H9 (cell line): ENCODE data around the gene LRCH4. TPM values are rescaled to one million over a fixed set of nuclear protein-coding genes. Genes with fewer than 3 reads are reported as not detected.

Experiments used
- DNase-seq: peaks from one replicate; pipeline ENCODE4 v3.0.0-alpha.2; 2017
- H2AFZ ChIP-seq: one replicate; pipeline ENCODE4 v1.6.1; 2013; ENCODE audit warnings: mild to moderate bottlenecking, low read length, control low read depth, moderate library complexity
- H2AK5ac ChIP-seq: 2 replicates; pipeline ENCODE4 v1.6.1; 2013; ENCODE audit warnings: low read length, control low read depth, mixed read lengths; ENCODE audit not compliant: insufficient read length
- H2BK120ac ChIP-seq: one replicate; pipeline ENCODE4 v1.6.1; 2013; ENCODE audit warnings: low read depth, mild to moderate bottlenecking, low read length, control low read depth, inconsistent platforms; ENCODE audit not compliant: poor library complexity, severe bottlenecking
- H2BK12ac ChIP-seq: 2 replicates; pipeline ENCODE4 v1.6.1; 2013; ENCODE audit warnings: low read length, control low read depth, mixed read lengths, low read depth; ENCODE audit not compliant: insufficient read length
- H2BK15ac ChIP-seq: 2 replicates; pipeline ENCODE4 v1.6.1; 2013; ENCODE audit warnings: low read depth, low read length, control low read depth
- H2BK20ac ChIP-seq: one replicate; pipeline ENCODE4 v1.6.1; 2013; ENCODE audit warnings: low read depth, mild to moderate bottlenecking, low read length, control low read depth, inconsistent platforms; ENCODE audit not compliant: poor library complexity, severe bottlenecking
- H2BK5ac ChIP-seq: 2 replicates; pipeline ENCODE4 v1.6.1; 2013; ENCODE audit warnings: low read length, control low read depth, mixed read lengths; ENCODE audit not compliant: insufficient read length
- H3K14ac ChIP-seq: 2 replicates; pipeline ENCODE4 v1.6.1; 2013; ENCODE audit warnings: low read length, control low read depth; ENCODE audit not compliant: insufficient read depth
- H3K18ac ChIP-seq: 2 replicates; pipeline ENCODE4 v1.6.1; 2013; ENCODE audit warnings: low read depth, mild to moderate bottlenecking, mixed read lengths, low read length, control low read depth; ENCODE audit not compliant: insufficient read length
- H3K23ac ChIP-seq: 2 replicates; pipeline ENCODE4 v1.6.1; 2013; ENCODE audit warnings: low read length, control low read depth, mixed read lengths, low read depth; ENCODE audit not compliant: insufficient read length
- H3K23me2 ChIP-seq: 2 replicates; pipeline ENCODE4 v1.6.1; 2013; ENCODE audit warnings: low read depth, mild to moderate bottlenecking, mixed read lengths, low read length, control low read depth; ENCODE audit not compliant: insufficient read length, poor library complexity, severe bottlenecking
- H3K27ac ChIP-seq: 2 replicates; pipeline ENCODE4 v1.5.1; 2013; ENCODE audit warnings: low read length, control low read depth, mixed read lengths, low read depth; ENCODE audit not compliant: insufficient read length
- H3K27me3 ChIP-seq: 2 replicates; pipeline ENCODE4 v1.6.1; 2013; ENCODE audit warnings: low read length, control low read depth, inconsistent platforms; ENCODE audit not compliant: insufficient read depth
- H3K4ac ChIP-seq: 2 replicates; pipeline ENCODE4 v1.6.1; 2013; ENCODE audit warnings: low read depth, mild to moderate bottlenecking, control low read depth, inconsistent platforms, low read length, moderate library complexity
- H3K4me1 ChIP-seq: 2 replicates; pipeline ENCODE4 v1.6.1; 2013; ENCODE audit warnings: low read length, control low read depth, inconsistent platforms; ENCODE audit not compliant: insufficient read depth
- H3K4me2 ChIP-seq: 2 replicates; pipeline ENCODE4 v1.6.1; 2013; ENCODE audit warnings: low read length, control low read depth, mixed read lengths; ENCODE audit not compliant: insufficient read length, insufficient read depth
- H3K56ac ChIP-seq: 2 replicates; pipeline ENCODE4 v1.6.1; 2013; ENCODE audit warnings: low read depth, mild to moderate bottlenecking, mixed read lengths, low read length, control low read depth; ENCODE audit not compliant: insufficient read length
- H3K79me1 ChIP-seq: 2 replicates; pipeline ENCODE4 v1.6.1; 2013; ENCODE audit warnings: low read depth, mild to moderate bottlenecking, moderate library complexity, low read length, control low read depth, inconsistent platforms; ENCODE audit not compliant: insufficient read depth, poor library complexity, severe bottlenecking
- H3K79me2 ChIP-seq: 2 replicates; pipeline ENCODE4 v1.6.1; 2013; ENCODE audit warnings: low read length, control low read depth, inconsistent platforms; ENCODE audit not compliant: insufficient read depth
- H3K9ac ChIP-seq: 2 replicates; pipeline ENCODE4 v1.6.1; 2013; ENCODE audit warnings: low read length, control low read depth, mixed read lengths; ENCODE audit not compliant: insufficient read length; ENCODE audit errors: extremely low read depth
- H3K9me3 ChIP-seq: one replicate; pipeline ENCODE4 v1.6.1; 2013; ENCODE audit warnings: low read depth, low read length, inconsistent platforms; ENCODE audit not compliant: control insufficient read depth
- H3T11ph ChIP-seq: one replicate; pipeline ENCODE4 v1.6.1; 2013; ENCODE audit warnings: mild to moderate bottlenecking, low read length, control low read depth, inconsistent platforms
- H4K20me1 ChIP-seq: one replicate; pipeline ENCODE4 v1.6.1; 2013; ENCODE audit not compliant: control insufficient read depth, insufficient read length, insufficient read depth
- H4K5ac ChIP-seq: 2 replicates; pipeline ENCODE4 v1.6.1; 2013; ENCODE audit warnings: low read depth, mild to moderate bottlenecking, mixed read lengths, low read length, control low read depth; ENCODE audit not compliant: insufficient read length
- H4K8ac ChIP-seq: replicated peaks from 2 replicates; pipeline ENCODE4 v1.6.1; 2013; ENCODE audit warnings: low read length, control low read depth, mixed read lengths, low read depth; ENCODE audit not compliant: insufficient read length
- H4K91ac ChIP-seq: 2 replicates; pipeline ENCODE4 v1.6.1; 2013; ENCODE audit warnings: low read depth, mild to moderate bottlenecking, moderate library complexity, mixed read lengths, low read length, control low read depth; ENCODE audit not compliant: insufficient read length
- H3K27ac Mint-ChIP-seq, 3 experiments: 2 replicates in 2 of 3; 3 replicates in 1 of 3; pipeline ENCODE4 v1.8.0; 2020 to 2021; ENCODE audit warnings: mixed read lengths in 3 of 3, mild to moderate bottlenecking in 1 of 3, moderate library complexity in 1 of 3
- H3K27me3 Mint-ChIP-seq: 2 replicates; pipeline ENCODE4 v1.8.0; 2021; ENCODE audit warnings: low read depth, mild to moderate bottlenecking, moderate library complexity, mixed read lengths
- H3K36me3 Mint-ChIP-seq, 3 experiments: 2 replicates in 2 of 3; 3 replicates in 1 of 3; pipeline ENCODE4 v1.8.0; 2020 to 2021; ENCODE audit warnings: low read depth in 3 of 3, mixed read lengths in 3 of 3; ENCODE audit not compliant: insufficient read depth in 1 of 3
- H3K4me1 Mint-ChIP-seq, 2 experiments: 2 replicates each; pipeline ENCODE4 v1.8.0; 2020; ENCODE audit warnings: mixed read lengths in 2 of 2
- H3K4me3 Mint-ChIP-seq, 2 experiments: 2 replicates in 1 of 2; 3 replicates in 1 of 2; pipeline ENCODE4 v1.8.0; 2020 to 2021; ENCODE audit warnings: mild to moderate bottlenecking in 2 of 2, mixed read lengths in 2 of 2, moderate library complexity in 1 of 2
- H3K9me3 Mint-ChIP-seq, 2 experiments: 2 replicates in 1 of 2; 3 replicates in 1 of 2; pipeline ENCODE4 v1.8.0; 2020; ENCODE audit warnings: mild to moderate bottlenecking in 2 of 2, mixed read lengths in 2 of 2, moderate library complexity in 1 of 2
- WGBS: extraction: QIAGEN DNeasy Blood & Tissue Kit; methylation state at CpG from one replicate; pipeline ENCODE4 v1.1.7; 2013; ENCODE audit warnings: missing lambda C conversion rate, low lambda C conversion rate, mixed read lengths; ENCODE audit not compliant: insufficient read length; ENCODE audit errors: extremely low coverage; 5-methylcytosine and 5-hydroxymethylcytosine counted together
- total RNA-seq: library from RNA; stranded (reverse); gene quantifications from 2 replicates; pipeline ENCODE4 v1.2.1, GENCODE V29; 2021
- TF ChIP-seq, protein P1 (sequence below): fragments of 200-600 bp; sonication (generic); conservative IDR thresholded peaks from 3 replicates; pipeline ENCODE4 v1.8.0; 2021; ENCODE audit warnings: antibody characterized with exemption, mild to moderate bottlenecking

The LRCH4 gene
- total RNA-seq, 1 experiment from 2014 or later, result 39.1 TPM

GRCh38 chr7:100547872-100548271 is 38.1 kb downstream of the LRCH4 start:
- H3K27me3 ChIP-seq, result no peaks in the 10 kb centered on the region
- no peak overlapping the region for H3K27ac ChIP-seq
- Mint-ChIP-seq H3K27ac (peak overlapping the region in 2 of 3 experiments; percentile 16 to 41; a peak in 2 of 7 replicates), H3K36me3 (peaks cover 2 to 13% (median 12%) of the 10 kb centered on the region in 3 experiments), H3K27me3 (no peaks in the 10 kb centered on the region), H3K9me3 (no peaks in the 10 kb centered on the region), H3K4me3 (no peak overlapping the region), H3K4me1 (peaks cover 49 to 50% of the 10 kb centered on the region in 2 experiments)
- no peaks in the 10 kb centered on the region for H3K79me1 ChIP-seq
- no peak overlapping the region for H3K23ac ChIP-seq
- H3K56ac ChIP-seq, result no peak overlapping the region
- H3K23me2 ChIP-seq, result no peaks in the 10 kb centered on the region
- H4K8ac ChIP-seq, result no peak overlapping the region
- WGBS, result no CpG with 5 or more reads among the region's 2 CpGs
- H2BK20ac ChIP-seq, result no peak overlapping the region
- H3K14ac ChIP-seq, result no peak overlapping the region
- no peak overlapping the region for H2AK5ac ChIP-seq
- H4K5ac ChIP-seq, result no peak overlapping the region
- H2BK15ac ChIP-seq, result no peak overlapping the region
- H2BK120ac ChIP-seq, result no peak overlapping the region
- TF ChIP-seq, protein P1, sequence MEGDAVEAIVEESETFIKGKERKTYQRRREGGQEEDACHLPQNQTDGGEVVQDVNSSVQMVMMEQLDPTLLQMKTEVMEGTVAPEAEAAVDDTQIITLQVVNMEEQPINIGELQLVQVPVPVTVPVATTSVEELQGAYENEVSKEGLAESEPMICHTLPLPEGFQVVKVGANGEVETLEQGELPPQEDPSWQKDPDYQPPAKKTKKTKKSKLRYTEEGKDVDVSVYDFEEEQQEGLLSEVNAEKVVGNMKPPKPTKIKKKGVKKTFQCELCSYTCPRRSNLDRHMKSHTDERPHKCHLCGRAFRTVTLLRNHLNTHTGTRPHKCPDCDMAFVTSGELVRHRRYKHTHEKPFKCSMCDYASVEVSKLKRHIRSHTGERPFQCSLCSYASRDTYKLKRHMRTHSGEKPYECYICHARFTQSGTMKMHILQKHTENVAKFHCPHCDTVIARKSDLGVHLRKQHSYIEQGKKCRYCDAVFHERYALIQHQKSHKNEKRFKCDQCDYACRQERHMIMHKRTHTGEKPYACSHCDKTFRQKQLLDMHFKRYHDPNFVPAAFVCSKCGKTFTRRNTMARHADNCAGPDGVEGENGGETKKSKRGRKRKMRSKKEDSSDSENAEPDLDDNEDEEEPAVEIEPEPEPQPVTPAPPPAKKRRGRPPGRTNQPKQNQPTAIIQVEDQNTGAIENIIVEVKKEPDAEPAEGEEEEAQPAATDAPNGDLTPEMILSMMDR, result no peak
- H2BK12ac ChIP-seq, result peak overlapping the region; percentile 35
- no peaks in the 10 kb centered on the region for H3K79me2 ChIP-seq
- H4K91ac ChIP-seq, result no peak overlapping the region
- H3K4me2 ChIP-seq, result no peak overlapping the region
- no peak overlapping the region for H2BK5ac ChIP-seq
- H2AFZ ChIP-seq, result no peak overlapping the region
- no peak overlapping the region for H3K9ac ChIP-seq
- H3K18ac ChIP-seq, result no peak overlapping the region
- H3K4me1 ChIP-seq, result peaks cover 16% of the 10 kb centered on the region
- H4K20me1 ChIP-seq, result no peaks in the 10 kb centered on the region
- no peak overlapping the region for H3T11ph ChIP-seq
- no peaks in the 10 kb centered on the region for H3K9me3 ChIP-seq
- no peak for DNase-seq
- H3K4ac ChIP-seq, result no peak overlapping the region
